Cardiac fibroblast (primary cell): ENCODE data around the gene IL17D.

Experiments used
- DNase-seq, 2 donors: peaks; one replicate each; pipeline versions ENCODE4 v3.0.0 to v3.0.0-alpha.2; 2010; ENCODE audit warnings: low read depth in 2 of 2
- H3K4me3 ChIP-seq, 2 donors: replicated peaks in 1 of 2; 1 replicate in 1 of 2; 2 replicates in 1 of 2; pipeline ENCODE4 v1.5.1; 2011; ENCODE audit warnings: low read depth in 2 of 2, low read length in 2 of 2, mild to moderate bottlenecking in 2 of 2, moderate library complexity in 1 of 2
- CTCF ChIP-seq: IDR thresholded peaks from one replicate; pipeline ENCODE4 v1.5.1; 2011; ENCODE audit warnings: low read depth, mild to moderate bottlenecking, low read length, inconsistent platforms

The IL17D gene

GRCh38 chr13:20716951-20717350, 13.5 kb downstream of the IL17D start:
- DNase-seq, result no peak
- no peak for TF ChIP-seq CTCF
- H3K4me3 ChIP-seq, result no peak overlapping the region

GRCh38 chr13:20717581-20718542, 14.4 kb downstream of the IL17D start:
- H3K4me3 ChIP-seq, result no peak overlapping the region
- DNase-seq, result no peak
- no peak for TF ChIP-seq CTCF

- no peak overlapping the region for H3K4me3 ChIP-seq
- DNase-seq, result no peak
- no peak for TF ChIP-seq CTCF
Observed at GRCh38 chr13:20718958-20719566, 15.6 kb downstream of the IL17D start.

- no peak for DNase-seq
- no peak overlapping the region for H3K4me3 ChIP-seq
Observed at GRCh38 chr13:20719783-20720182, 16.3 kb downstream of the IL17D start.

GRCh38 chr13:20720499-20720898, 17.0 kb downstream of the IL17D start:
- no peak overlapping the region for H3K4me3 ChIP-seq
- no peak for DNase-seq
- TF ChIP-seq CTCF, result no peak

More at GRCh38 chr13:20719783-20720182, 16.3 kb downstream of the IL17D start:
- TF ChIP-seq CTCF, result no peak

GRCh38 chr13:20721058-20721453, 17.6 kb downstream of the IL17D start:
- H3K4me3 ChIP-seq, result no peak overlapping the region
- TF ChIP-seq CTCF, result no peak
- DNase-seq, result no peak
